HK-2 (cell line): ENCODE results near the gene NOS1AP.

Experiments used
- DNase-seq: peaks from one replicate; pipeline ENCODE4 v3.0.0-alpha.2; 2018; ENCODE audit not compliant: unreplicated experiment

NOS1AP gene

GRCh38 chr1:162253790-162254189 is 184.3 kb downstream of the NOS1AP start:
- no peak for DNase-seq

- no peak for DNase-seq
Measured at GRCh38 chr1:162256287-162256686, 186.8 kb downstream of the NOS1AP start.

GRCh38 chr1:162258394-162258793 is 188.9 kb downstream of the NOS1AP start:
- no peak for DNase-seq

DNA sequence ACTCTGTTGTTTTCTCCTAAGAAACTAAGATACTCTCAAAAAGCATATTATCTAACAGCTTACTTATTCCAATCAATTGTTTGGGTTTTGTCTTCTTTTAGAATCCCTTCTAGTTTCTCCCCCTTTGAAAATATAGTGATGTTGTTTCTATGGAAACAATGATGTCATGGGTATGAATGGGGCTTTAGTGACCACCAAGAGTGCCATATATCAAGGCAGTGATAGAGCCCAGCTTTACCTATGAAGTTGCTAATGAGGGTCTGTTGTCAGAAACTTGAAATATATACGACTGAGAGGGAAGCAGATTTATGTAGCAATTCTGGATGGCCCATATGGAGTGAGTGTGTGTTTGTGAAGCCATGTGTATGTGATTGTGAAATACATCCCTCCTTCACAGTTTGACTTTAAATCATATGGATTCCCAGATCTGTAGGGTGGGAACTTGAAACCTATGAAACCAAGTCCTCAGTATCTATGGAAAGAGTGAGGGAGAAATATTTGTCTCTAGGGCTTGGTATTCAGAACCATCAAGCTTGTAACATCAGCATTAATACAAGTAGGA is 190.5 kb downstream of the NOS1AP start:
- DNase-seq, result no peak

- no peak for DNase-seq
Measured at GRCh38 chr1:162264108-162264507, 194.6 kb downstream of the NOS1AP start.

DNA sequence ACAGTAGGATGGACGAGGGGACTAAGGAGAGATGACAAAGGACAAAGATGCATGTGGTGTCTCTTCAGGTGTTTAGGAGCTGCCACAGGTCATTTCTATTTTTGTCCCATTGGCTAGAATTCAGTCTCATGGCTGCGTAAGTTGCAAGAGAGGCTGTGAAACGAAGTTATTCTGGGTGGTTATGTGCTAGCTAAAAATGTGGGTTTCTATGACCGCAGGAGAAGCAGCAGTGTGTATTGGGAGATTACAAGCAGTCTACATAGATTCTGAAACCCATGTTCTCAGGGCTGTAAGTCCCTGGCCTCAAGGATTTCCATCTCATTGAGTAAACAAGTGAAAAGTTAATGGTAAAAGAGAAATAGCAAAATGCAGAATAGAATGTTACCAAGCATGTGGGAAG is 196.5 kb downstream of the NOS1AP start:
- no peak for DNase-seq

GRCh38 chr1:162270016-162270770 is 200.7 kb downstream of the NOS1AP start:
- no peak for DNase-seq

GRCh38 chr1:162271972-162272371 is 202.5 kb downstream of the NOS1AP start:
- DNase-seq, result no peak

DNA sequence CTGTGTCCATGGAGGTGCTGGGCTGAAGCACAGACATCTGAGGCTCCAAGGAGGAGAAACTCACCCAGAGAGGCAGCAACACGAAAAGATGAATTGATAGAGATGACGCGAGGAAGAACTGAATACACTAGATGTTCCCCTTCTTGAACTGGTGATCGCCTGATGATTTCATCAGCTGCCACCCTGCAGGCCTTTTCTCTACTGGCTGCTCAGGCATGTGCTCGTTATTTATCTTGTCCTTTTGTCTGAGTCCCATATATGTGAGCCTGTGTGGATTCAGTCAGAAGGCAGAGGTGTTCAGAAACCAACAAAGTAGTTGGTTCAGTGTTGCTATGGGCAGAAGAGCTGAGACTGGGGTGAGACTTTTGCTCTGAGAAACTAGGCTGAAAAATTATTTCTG is 202.9 kb downstream of the NOS1AP start:
- DNase-seq, result no peak

DNA sequence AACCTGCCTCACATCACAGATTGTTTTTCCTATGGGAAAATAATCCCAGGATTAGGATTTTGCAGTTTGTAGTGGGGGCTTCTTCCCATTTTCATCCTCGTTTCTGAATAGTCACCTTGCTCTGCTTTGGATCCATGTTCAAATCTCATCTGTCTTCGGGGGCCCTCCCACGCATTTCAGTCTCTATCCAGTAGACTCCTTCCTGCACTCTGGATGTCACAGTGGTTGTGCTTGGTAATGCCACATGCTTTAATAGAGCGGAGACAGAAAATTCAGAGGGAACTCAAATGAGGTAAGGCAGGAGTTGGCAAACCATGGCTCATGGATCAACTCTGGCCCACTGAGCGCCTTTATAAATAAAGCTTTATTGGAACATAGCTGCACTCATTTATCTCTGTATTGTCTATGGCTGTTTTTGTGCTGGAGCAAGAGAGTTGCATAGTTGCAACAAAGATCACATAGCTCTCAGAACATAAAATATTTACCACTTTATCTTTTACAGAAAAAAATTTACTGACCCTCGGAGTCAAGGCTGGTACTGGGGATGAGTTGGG is 206.2 kb downstream of the NOS1AP start:
- no peak for DNase-seq

DNA sequence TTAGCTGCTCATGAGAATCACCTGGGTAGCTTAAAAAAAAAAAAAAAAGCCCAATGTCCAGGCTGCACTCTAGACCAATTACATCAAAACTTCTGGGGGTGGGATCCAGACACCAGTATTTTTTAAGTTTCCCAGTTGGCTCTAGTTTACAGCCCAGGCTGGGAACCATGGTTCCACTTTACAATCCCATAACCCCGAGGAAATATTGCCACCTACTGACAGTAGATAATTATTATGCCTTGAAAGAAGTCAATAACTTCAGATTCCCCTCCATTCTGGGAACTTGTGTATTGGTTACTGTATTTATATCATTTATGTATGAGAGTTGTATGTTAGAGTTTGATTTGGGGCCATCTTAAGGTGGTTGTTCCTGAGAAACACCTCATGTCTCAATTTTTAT is 207.0 kb downstream of the NOS1AP start:
- DNase-seq, result no peak

- no peak for DNase-seq
Measured at GRCh38 chr1:162279136-162279498, 209.6 kb downstream of the NOS1AP start.

DNA sequence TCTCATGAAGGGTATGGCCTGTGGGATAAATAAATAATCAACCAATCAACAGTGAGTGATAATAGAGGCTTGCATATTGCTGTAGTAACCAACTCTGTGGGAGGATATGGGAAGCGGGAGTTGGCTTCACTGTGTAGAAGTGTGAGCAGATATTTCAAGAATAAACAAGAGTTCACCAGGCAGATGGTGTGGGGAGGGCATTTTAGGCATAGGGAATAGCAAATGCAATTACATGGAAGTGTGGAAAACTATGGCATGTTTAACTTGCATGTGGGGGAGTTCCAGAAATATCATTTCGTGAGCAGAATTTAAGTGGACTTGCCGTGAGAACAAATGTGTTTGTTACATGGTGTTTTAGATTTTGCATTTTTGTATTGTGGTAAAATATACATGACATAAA is 211.9 kb downstream of the NOS1AP start:
- DNase-seq, result no peak

- no peak for DNase-seq
Measured at GRCh38 chr1:162283657-162284056, 214.2 kb downstream of the NOS1AP start.

DNA sequence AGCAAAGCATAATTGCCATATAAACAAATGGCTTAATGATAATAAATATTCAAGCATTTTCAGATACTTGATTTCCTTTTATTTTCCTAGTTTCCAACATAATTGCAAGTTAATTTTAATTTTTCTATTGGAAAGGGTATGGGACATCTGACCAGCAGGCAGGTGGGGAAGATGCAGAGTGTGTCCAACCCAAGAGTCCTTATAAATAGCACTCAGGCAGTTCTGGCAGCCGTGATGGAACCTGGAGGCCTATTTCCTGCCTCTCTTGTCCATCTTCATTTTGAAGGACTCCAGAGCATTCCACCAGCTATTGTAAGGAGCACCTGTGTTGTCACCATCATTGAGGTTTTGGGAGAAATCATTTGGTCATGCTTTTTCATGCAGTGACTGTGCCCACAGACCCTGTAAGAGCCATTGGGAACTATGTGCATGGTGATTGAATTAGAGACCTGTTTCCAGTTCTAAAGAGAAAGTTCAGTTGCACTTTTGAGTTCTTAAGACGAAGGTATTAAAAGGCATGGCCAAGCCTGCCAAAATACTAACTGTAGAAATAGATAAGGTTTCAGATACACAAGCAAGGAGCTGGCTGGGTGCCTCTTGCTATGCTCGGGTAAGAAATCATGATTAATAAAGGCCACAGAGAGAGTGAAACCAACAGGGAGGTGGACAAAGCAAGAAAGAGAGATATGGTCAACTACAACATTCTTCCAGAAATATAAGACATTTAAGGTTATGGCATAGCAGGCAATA is 214.9 kb downstream of the NOS1AP start:
- no peak for DNase-seq

DNA sequence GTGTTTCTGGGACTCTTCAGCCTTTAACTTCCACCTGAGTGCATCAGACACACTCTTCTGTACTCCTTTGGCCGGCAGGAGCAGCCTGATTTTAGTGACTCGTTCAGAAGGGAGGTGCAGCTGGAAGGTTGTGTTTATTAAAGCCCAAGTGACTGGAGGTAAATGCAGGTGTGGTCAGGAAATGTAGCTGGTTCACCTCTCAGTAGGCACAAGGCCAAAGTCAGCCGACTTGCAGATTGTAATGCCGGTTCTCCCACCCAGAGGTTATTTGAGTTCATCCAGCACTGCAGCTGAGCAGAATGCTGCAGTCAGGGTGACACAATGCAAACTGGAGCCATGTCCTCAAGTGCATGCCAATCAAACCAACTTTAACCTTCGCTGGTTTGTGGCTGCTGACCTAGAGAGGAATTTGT is 215.7 kb downstream of the NOS1AP start:
- no peak for DNase-seq

DNA sequence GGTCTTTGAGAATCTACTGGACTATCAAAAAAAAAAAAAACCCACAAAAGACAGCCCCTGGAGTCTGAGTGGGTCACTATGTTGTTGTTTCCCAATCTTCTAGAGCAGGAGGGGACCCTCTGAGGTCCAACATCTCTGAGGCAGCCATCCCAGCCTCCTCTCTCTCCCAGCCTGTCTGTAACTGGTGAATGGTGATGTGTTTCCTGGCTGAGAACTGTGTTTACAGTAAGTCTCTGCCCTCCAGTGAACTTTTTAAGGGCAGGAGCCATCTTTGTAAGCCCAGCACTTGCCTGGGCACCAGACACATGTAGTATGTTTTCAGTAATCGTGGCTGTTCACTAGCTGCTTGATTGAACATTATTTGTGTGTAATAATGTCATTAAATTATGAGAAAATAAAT is 221.5 kb downstream of the NOS1AP start:
- no peak for DNase-seq

GRCh38 chr1:162292422-162292849 is 222.9 kb downstream of the NOS1AP start:
- no peak for DNase-seq

GRCh38 chr1:162293073-162293692 is 223.7 kb downstream of the NOS1AP start:
- no peak for DNase-seq

- DNase-seq, result no peak
Measured at GRCh38 chr1:162294015-162294414, 224.5 kb downstream of the NOS1AP start.

DNA sequence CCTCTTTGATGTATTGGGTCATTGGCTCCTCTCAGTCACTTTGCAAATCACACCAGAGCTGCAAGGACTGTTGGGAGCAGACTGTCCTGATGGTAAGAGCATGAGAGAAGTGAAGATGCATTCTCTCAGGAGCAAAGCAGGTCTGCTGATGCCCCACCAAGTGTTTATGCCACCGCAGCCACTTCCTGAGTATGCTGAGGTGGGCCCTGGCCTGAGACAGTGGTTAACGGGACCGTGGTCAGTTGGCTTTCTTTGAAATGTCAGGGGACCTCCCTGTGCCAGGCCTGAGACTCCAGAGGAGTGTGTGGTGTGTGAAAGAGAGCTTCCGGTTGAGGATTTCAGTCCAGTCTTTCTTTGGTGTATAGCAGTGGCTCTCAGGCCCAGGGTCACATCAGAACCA is 227.7 kb downstream of the NOS1AP start:
- no peak for DNase-seq

DNA sequence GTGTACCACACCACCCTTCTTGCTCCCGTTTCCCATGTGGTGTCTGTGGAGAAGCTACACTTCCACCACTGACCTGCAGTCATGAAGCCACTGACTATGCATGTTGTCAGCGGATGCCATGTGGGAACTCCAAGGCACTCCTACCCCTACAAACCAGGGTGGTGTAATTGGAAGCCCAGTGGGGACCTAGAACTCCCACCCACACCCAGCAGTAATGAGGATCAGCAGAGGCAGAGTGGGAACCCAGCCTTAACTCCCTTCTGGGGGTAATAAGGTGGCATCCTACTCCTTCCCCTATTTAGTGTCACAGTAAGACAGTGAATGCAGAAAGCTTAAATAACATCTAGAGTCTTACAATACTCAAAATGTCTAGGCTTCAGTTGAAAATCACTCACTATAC is 228.8 kb downstream of the NOS1AP start:
- no peak for DNase-seq
